RWPE2 (cell line): Measurements from ENCODE around the gene CRLF1.

Experiments
- ATAC-seq: fragments of 200-7000 bp; cut with Tn5 transposase; 3 replicates; pipeline ENCODE4 v1.9.1; 2021; ENCODE audit warnings: low read depth
- DNase-seq: peaks from one replicate; pipeline ENCODE4 v3.0.0-alpha.2; 2020; ENCODE audit warnings: low spot score
- H3K27ac ChIP-seq: fragments of 450-650 bp; 2 replicates; pipeline ENCODE4 v1.5.1; 2017; ENCODE audit warnings: mild to moderate bottlenecking; ENCODE audit not compliant: poor library complexity, severe bottlenecking
- H3K27me3 ChIP-seq: fragments of 250-450 bp; sonication (Bioruptor Pico); 2 replicates; pipeline ENCODE4 v1.5.1; 2021; ENCODE audit warnings: mild to moderate bottlenecking, moderate library complexity; ENCODE audit not compliant: insufficient read depth, poor library complexity, severe bottlenecking
- H3K36me3 ChIP-seq: fragments of 250-450 bp; sonication (Bioruptor Pico); 2 replicates; pipeline ENCODE4 v1.5.1; 2020; ENCODE audit warnings: low read depth, mild to moderate bottlenecking, moderate library complexity
- H3K4me1 ChIP-seq: fragments of 250-450 bp; sonication (Bioruptor Pico); 2 replicates; pipeline ENCODE4 v1.5.1; 2021; ENCODE audit warnings: mild to moderate bottlenecking, moderate library complexity; ENCODE audit not compliant: insufficient read depth, poor library complexity, severe bottlenecking
- H3K4me3 ChIP-seq: fragments of 250-450 bp; sonication (Bioruptor Pico); 2 replicates; pipeline ENCODE4 v1.5.1; 2021; ENCODE audit warnings: mild to moderate bottlenecking, moderate library complexity; ENCODE audit not compliant: severe bottlenecking
- H3K9me3 ChIP-seq: fragments of 250-450 bp; sonication (Bioruptor Pico); 2 replicates; pipeline ENCODE4 v1.5.1; 2021; ENCODE audit warnings: mild to moderate bottlenecking, moderate library complexity; ENCODE audit not compliant: severe bottlenecking
- CTCF ChIP-seq: fragments of 450-650 bp; IDR thresholded peaks from one replicate; pipeline ENCODE4 v1.5.1; 2017; ENCODE audit warnings: mild to moderate bottlenecking, moderate library complexity; ENCODE audit not compliant: poor library complexity, severe bottlenecking

The CRLF1 gene

DNA sequence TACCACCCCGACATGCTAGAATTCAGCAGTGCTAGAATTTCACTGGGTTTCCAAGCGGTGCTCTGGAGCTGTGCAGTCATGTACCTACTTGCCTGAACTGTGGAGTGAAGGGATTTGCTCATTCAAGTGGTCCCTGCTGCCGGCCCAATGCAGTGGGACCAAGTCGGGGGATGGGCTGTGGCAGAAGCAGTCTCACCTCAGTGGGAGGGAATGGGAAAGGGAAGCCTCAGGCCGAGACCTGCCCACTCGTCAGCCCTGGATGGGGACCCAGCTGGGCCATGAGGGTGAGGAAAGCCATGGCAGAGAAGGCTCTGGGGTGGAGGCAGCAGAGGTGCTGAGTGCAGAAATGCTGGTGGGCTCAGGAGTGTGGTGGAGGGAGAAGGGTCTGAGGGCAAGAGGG, 45.1 kb upstream of the CRLF1 start:
- DNase-seq: no peak
- Histone ChIP-seq H3K36me3 (no peaks in the 10 kb centered on the region), H3K27me3 (no peaks in the 10 kb centered on the region), H3K9me3 (no peaks in the 10 kb centered on the region), H3K4me3 (no peak overlapping the region), H3K4me1 (peaks cover 12% of the 10 kb centered on the region), H3K27ac (no peak overlapping the region)
- TF ChIP-seq CTCF: no peak
- ATAC-seq: no peak

DNA sequence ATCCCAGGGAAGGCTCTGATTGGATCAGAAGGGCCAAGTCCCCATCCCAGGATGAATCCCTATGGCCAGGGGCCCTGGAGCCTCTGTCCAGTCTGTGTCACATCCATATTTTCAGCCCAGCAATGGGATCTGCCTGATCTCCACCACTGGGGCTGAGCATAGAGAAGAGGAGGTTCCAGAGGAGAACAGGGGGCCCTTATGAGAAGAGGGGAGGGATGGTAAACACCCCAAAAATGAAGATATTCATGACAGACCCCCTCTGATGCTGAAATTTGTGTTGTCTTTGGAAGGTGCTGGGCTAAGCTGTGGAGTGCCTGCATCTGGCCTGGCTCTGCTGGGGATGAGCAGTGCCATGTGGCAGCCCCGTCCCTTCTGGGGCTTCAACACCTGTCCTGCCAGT, 44.7 kb upstream of the CRLF1 start:
- H3K27ac ChIP-seq: no peak overlapping the region
- no peak for ATAC-seq
- no peak for TF ChIP-seq CTCF

GRCh38 chr19:18650468-18651041, 44.0 kb upstream of the CRLF1 start:
- no peak overlapping the region for H3K27ac ChIP-seq
- no peak for TF ChIP-seq CTCF
- ATAC-seq (no peak), DNase-seq (no peak)
- no peaks in the 10 kb centered on the region for H3K27me3 ChIP-seq
- H3K36me3 ChIP-seq: no peaks in the 10 kb centered on the region
- no peak overlapping the region for H3K4me3 ChIP-seq
- H3K4me1 ChIP-seq: peaks cover 12% of the 10 kb centered on the region
- no peaks in the 10 kb centered on the region for H3K9me3 ChIP-seq

More for the DNA sequence above, 44.7 kb upstream of the CRLF1 start:
- Histone ChIP-seq H3K36me3 (no peaks in the 10 kb centered on the region), H3K4me3 (no peak overlapping the region), H3K4me1 (peaks cover 12% of the 10 kb centered on the region), H3K9me3 (no peaks in the 10 kb centered on the region), H3K27me3 (no peaks in the 10 kb centered on the region)
- no peak for DNase-seq

- H3K9me3 ChIP-seq: no peaks in the 10 kb centered on the region
- no peak for TF ChIP-seq CTCF
- H3K27ac ChIP-seq: peak overlapping the region; percentile 3
- ATAC-seq: no peak
- no peak for DNase-seq
- H3K4me3 ChIP-seq: no peak overlapping the region
- no peaks in the 10 kb centered on the region for H3K36me3 ChIP-seq
- peaks cover 12% of the 10 kb centered on the region for H3K4me1 ChIP-seq
- H3K27me3 ChIP-seq: no peaks in the 10 kb centered on the region
Observed at GRCh38 chr19:18650021-18650390, 43.4 kb upstream of the CRLF1 start.

- H3K36me3 ChIP-seq: no peaks in the 10 kb centered on the region
- H3K4me1 ChIP-seq: peaks cover 12% of the 10 kb centered on the region
- peak; percentile 60 for ATAC-seq
- DNase-seq: no peak
- no peak overlapping the region for H3K4me3 ChIP-seq
- TF ChIP-seq CTCF: no peak
- H3K9me3 ChIP-seq: no peaks in the 10 kb centered on the region
- H3K27ac ChIP-seq: peak overlapping the region; percentile 3
- H3K27me3 ChIP-seq: no peaks in the 10 kb centered on the region
Observed at GRCh38 chr19:18649371-18650020, 42.9 kb upstream of the CRLF1 start.
